Vagina (tissue), 2 donors: ENCODE results near the gene TSPAN9.
"Not testable (repeated sequence)": the region's sequence is repeated elsewhere in the genome, so short reads cannot be mapped to it uniquely, and the experiment has no call there.

Experiments
- POLR2A ChIP-seq, 2 donors: fragments of 450-650 bp; IDR thresholded peaks; one replicate each; pipeline ENCODE4 v1.6.1; 2017; ENCODE audit warnings: antibody characterized with exemption in 2 of 2, mild to moderate bottlenecking in 2 of 2, moderate library complexity in 2 of 2
- POLR2AphosphoS5 ChIP-seq, 2 donors: sonication (generic); formaldehyde crosslinking; IDR thresholded peaks; one replicate each; pipeline ENCODE4 v1.9.0; 2017; ENCODE audit warnings: antibody characterized with exemption in 2 of 2, mild to moderate bottlenecking in 2 of 2, low read depth in 1 of 2; ENCODE audit not compliant: insufficient read depth in 1 of 2
- TF ChIP-seq, protein P1 (sequence below), 3 experiments: fragments of 450-650 bp in 2 of 3; fragments of 200-600 bp in 1 of 3; sonication (generic) in 1 of 3; IDR thresholded peaks; one replicate each; pipeline ENCODE4 v1.5.1; 2017 to 2019; ENCODE audit warnings: antibody characterized with exemption in 3 of 3, mild to moderate bottlenecking in 2 of 3, moderate library complexity in 2 of 3

DNA sequence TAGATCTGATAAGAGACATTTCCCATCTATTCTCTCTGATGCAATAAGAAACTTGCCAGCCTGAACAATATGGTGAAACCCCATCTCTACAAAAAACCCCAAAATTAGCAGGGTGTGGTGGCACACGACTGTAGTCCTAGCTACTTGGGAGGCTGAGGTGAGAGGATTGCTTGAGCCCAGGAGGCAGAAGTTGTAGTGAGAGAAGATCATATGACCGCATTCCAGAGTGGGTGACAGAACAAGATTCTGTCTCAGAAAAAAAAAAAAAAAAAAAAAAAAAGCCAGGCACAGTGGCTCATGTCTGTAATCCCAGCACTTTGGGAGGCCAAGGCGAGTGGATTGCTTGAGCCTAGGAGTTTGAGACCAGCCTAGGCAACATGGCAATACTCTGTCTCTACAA, 11.3 kb upstream of the TSPAN9 start:
- not testable (repeated sequence) for TF ChIP-seq POLR2A (IDR thresholded peaks at IDR 0.05); POLR2AphosphoS5 (IDR thresholded peaks at IDR 0.05; ENCODE audit: insufficient read depth in 1 of 2, low read depth in 1 of 2)
- TF ChIP-seq, protein P1, sequence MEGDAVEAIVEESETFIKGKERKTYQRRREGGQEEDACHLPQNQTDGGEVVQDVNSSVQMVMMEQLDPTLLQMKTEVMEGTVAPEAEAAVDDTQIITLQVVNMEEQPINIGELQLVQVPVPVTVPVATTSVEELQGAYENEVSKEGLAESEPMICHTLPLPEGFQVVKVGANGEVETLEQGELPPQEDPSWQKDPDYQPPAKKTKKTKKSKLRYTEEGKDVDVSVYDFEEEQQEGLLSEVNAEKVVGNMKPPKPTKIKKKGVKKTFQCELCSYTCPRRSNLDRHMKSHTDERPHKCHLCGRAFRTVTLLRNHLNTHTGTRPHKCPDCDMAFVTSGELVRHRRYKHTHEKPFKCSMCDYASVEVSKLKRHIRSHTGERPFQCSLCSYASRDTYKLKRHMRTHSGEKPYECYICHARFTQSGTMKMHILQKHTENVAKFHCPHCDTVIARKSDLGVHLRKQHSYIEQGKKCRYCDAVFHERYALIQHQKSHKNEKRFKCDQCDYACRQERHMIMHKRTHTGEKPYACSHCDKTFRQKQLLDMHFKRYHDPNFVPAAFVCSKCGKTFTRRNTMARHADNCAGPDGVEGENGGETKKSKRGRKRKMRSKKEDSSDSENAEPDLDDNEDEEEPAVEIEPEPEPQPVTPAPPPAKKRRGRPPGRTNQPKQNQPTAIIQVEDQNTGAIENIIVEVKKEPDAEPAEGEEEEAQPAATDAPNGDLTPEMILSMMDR (IDR thresholded peaks at IDR 0.05) = not testable (repeated sequence)
